Tibial nerve (tissue), 4 donors: Measurements from ENCODE around the gene TCEANC. TPM values are rescaled to one million over a fixed set of nuclear protein-coding genes. Genes with fewer than 3 reads are reported as not detected.

Experiments
- DNase-seq, 2 donors: peaks; one replicate each; pipeline ENCODE4 v3.0.0-alpha.2; 2019; ENCODE audit warnings: low spot score in 2 of 2
- H3K27ac ChIP-seq, 4 donors: fragments of 200-600 bp; sonication (generic) in 3 of 4; one replicate each; pipeline ENCODE4 v1.5.1; 2017 to 2019; ENCODE audit warnings: mild to moderate bottlenecking in 1 of 4
- H3K27me3 ChIP-seq, 2 donors: fragments of 200-600 bp; sonication (generic) in 1 of 2; one replicate each; pipeline versions ENCODE4 v1.5.1 to v1.6.0; 2017 to 2019
- H3K36me3 ChIP-seq, 3 donors: fragments of 200-600 bp; sonication (generic); one replicate each; pipeline ENCODE4 v1.5.1; 2018 to 2019
- H3K4me1 ChIP-seq, 4 donors: fragments of 200-600 bp; sonication (generic) in 3 of 4; one replicate each; pipeline ENCODE4 v1.5.1; 2017 to 2019
- H3K4me3 ChIP-seq, 4 donors: fragments of 200-600 bp; sonication (generic) in 3 of 4; one replicate each; pipeline ENCODE4 v1.5.1; 2017 to 2019; ENCODE audit warnings: mild to moderate bottlenecking in 1 of 4, moderate library complexity in 1 of 4
- H3K9me3 ChIP-seq, 4 donors: fragments of 200-600 bp; sonication (generic) in 3 of 4; one replicate each; pipeline ENCODE4 v1.5.1; 2017 to 2019
- EP300 ChIP-seq, 2 donors: sonication (generic); formaldehyde crosslinking; IDR thresholded peaks; one replicate each; pipeline ENCODE4 v1.6.1; 2017; ENCODE audit warnings: antibody characterized with exemption in 2 of 2, mild to moderate bottlenecking in 1 of 2
- POLR2A ChIP-seq, 2 donors: fragments of 450-650 bp; IDR thresholded peaks; one replicate each; pipeline ENCODE4 v1.6.1; 2017; ENCODE audit warnings: antibody characterized with exemption in 2 of 2, mild to moderate bottlenecking in 2 of 2, moderate library complexity in 2 of 2
- WGBS, 2 donors: methylation state at CpG; one replicate each; pipeline ENCODE4 v1.1.5; 2018; 5-methylcytosine and 5-hydroxymethylcytosine counted together
- total RNA-seq, 4 donors: library from RNA; depleted of rRNA; stranded (reverse); fragments of >200 nt; gene quantifications; one replicate each; pipeline ENCODE4 v1.1.0, GENCODE V29; 2016
- TF ChIP-seq, protein P1 (sequence below), 5 experiments: fragments of 200-600 bp in 3 of 5; fragments of 450-650 bp in 2 of 5; sonication (generic) in 3 of 5; IDR thresholded peaks; one replicate each; pipeline ENCODE4 v1.5.1; 2016 to 2019; ENCODE audit warnings: antibody characterized with exemption in 5 of 5, mild to moderate bottlenecking in 3 of 5, moderate library complexity in 2 of 5

Gene TCEANC
- total RNA-seq, 4 donors from 2014 or later = 2.9 to 6.1 (median 5.0) TPM

DNA sequence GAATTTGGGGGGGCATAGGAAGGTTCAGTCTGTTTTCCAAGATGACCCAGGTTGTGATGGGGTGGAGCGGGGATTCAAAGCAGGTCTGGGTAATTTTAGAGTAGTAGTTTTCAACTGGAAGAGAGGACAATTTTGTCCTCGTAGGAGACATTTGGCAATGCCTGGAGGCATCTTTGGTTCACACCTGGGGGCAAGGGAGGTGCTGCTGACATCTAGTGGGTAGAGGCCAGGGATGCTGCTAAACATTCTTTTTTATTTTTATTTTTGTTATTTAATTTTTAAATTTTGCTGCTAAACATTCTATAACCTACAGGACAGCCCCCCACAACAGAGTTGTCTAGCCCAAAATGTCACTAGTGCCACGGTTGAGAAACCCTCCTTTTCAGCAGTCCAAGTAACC lies 37.9 kb downstream of the TCEANC start:
- TF ChIP-seq, protein P1, sequence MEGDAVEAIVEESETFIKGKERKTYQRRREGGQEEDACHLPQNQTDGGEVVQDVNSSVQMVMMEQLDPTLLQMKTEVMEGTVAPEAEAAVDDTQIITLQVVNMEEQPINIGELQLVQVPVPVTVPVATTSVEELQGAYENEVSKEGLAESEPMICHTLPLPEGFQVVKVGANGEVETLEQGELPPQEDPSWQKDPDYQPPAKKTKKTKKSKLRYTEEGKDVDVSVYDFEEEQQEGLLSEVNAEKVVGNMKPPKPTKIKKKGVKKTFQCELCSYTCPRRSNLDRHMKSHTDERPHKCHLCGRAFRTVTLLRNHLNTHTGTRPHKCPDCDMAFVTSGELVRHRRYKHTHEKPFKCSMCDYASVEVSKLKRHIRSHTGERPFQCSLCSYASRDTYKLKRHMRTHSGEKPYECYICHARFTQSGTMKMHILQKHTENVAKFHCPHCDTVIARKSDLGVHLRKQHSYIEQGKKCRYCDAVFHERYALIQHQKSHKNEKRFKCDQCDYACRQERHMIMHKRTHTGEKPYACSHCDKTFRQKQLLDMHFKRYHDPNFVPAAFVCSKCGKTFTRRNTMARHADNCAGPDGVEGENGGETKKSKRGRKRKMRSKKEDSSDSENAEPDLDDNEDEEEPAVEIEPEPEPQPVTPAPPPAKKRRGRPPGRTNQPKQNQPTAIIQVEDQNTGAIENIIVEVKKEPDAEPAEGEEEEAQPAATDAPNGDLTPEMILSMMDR (IDR thresholded peaks at IDR 0.05) = no peak
- no peak for TF ChIP-seq POLR2A (IDR thresholded peaks at IDR 0.05)
- TF ChIP-seq EP300 (IDR thresholded peaks at IDR 0.05) = no peak
- DNase-seq = no peak
- 65 to 77% methylated on average over 3 of the region's 3 CpGs for WGBS, 2 donors
- H3K4me1 ChIP-seq = peaks cover 0 to 42% (median 28%) of the 10 kb centered on the region in 4 donors
- H3K27me3 ChIP-seq = peaks cover 0 to 5% of the 10 kb centered on the region in 2 donors
- H3K36me3 ChIP-seq = no peaks in the 10 kb centered on the region
- no peaks in the 10 kb centered on the region for H3K9me3 ChIP-seq
- peak overlapping the region in 1 of 4 donors; percentile 80 for H3K4me3 ChIP-seq
- peak overlapping the region in 2 of 4 donors; percentile 55 to 98 for H3K27ac ChIP-seq

DNA sequence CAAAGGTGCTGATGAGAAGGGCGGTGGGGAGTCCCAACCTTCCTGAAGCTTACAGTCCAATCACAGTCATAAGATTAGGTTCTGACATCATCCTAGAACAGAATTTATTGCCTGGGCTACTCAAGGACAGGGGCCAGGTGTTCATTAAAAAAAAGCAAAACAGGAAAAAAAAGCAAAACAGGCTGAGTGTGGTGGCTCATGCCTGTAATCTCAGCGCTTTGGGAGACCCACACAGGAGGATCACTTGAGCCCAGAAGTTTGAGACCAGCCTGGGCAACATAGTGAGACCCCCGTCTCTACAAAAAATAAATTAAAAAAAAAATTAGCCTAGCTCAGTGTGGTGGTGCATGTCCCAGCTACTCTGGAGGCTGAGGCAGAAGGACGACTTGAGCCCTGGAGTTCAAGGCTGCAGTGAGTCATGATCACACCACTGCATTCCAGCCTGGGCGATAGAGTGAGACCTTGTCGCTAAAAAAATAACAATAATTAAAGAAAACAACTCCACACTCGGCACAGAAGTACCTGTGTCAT lies 39.0 kb downstream of the TCEANC start:
- Histone ChIP-seq H3K27me3 (peaks cover 0 to 5% of the 10 kb centered on the region in 2 donors), H3K4me1 (peaks cover 0 to 48% (median 28%) of the 10 kb centered on the region in 4 donors), H3K9me3 (no peaks in the 10 kb centered on the region), H3K36me3 (no peaks in the 10 kb centered on the region), H3K27ac (peak overlapping the region; percentile 5 to 71 (median 30)), H3K4me3 (no peak overlapping the region)
- no peak for DNase-seq
- WGBS, 2 donors = 70 to 80% methylated on average over 7 of the region's 7 CpGs
- TF ChIP-seq POLR2A (IDR thresholded peaks at IDR 0.05) = no peak
- no peak for TF ChIP-seq EP300 (IDR thresholded peaks at IDR 0.05)
- TF ChIP-seq, protein P1 (IDR thresholded peaks at IDR 0.05) = no peak

DNA sequence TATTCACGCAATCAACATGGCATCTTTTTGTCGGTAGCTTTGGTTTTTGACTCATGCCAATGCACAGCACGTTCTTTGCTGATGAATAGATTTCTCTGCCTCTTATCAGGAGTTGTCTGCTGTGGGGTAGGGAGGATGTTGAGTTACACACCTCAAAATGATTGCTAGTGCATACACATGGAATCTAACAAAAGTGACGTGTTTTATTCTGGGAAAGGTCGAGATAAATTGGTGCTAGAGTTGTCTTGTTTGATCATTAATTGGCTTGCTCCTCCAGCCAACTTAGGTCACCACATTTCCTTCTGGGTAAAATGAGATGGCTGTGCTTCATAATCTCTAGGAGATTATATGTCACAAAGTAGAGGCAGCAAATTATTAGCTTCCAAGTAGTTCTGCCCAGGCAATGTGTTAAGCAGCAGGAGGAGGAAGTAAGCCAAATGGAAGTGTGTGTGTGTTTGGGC lies 39.9 kb downstream of the TCEANC start:
- Histone ChIP-seq H3K27me3 (peaks cover 0 to 5% of the 10 kb centered on the region in 2 donors), H3K36me3 (no peaks in the 10 kb centered on the region), H3K27ac (peak overlapping the region; percentile 13 to 71 (median 43)), H3K9me3 (no peaks in the 10 kb centered on the region), H3K4me3 (no peak overlapping the region), H3K4me1 (peaks cover 0 to 51% (median 29%) of the 10 kb centered on the region in 4 donors)
- DNase-seq = no peak
- TF ChIP-seq, protein P1 (IDR thresholded peaks at IDR 0.05) = no peak
- TF ChIP-seq POLR2A (IDR thresholded peaks at IDR 0.05) = no peak
- no peak for TF ChIP-seq EP300 (IDR thresholded peaks at IDR 0.05)
- WGBS, 2 donors = 68 to 84% methylated on average over 5 of the region's 5 CpGs

DNA sequence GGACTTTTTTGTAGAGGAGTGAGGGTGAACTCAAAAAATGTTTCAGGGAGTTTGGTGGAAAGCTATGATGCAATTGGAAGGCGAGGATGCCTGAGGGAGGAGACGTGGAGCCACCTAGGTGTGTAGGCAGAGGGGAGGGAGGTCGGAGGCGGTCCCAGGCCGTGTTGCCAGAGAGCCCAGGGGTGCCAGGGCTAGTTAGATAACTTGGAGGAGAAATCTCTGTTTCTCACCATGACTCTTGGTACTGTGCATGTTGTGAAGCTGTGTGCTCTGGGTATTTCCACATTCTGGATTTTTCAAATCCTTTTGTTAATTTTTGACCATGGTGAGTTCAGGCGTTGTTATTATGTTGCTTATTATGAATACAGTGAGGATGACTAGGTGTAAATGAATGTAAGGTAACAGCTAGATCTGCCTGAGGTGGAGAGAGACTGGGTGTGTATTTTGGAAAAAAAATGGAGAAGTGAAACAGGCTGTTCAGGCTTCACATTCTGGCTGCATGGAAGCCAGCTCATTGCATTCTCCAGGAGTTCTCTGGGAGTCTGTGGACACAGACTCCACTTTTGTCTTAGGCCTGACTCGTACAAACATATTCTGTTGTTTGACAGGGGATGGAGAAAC lies 40.5 kb downstream of the TCEANC start:
- Histone ChIP-seq H3K4me3 (no peak overlapping the region), H3K27ac (peak overlapping the region in 3 of 4 donors; percentile 13 to 71 (median 67)), H3K4me1 (peaks cover 0 to 55% (median 30%) of the 10 kb centered on the region in 4 donors), H3K27me3 (peaks cover 0 to under 1% of the 10 kb centered on the region in 2 donors), H3K36me3 (no peaks in the 10 kb centered on the region), H3K9me3 (no peaks in the 10 kb centered on the region)
- TF ChIP-seq, protein P1 (IDR thresholded peaks at IDR 0.05) = no peak
- DNase-seq = no peak
- WGBS, 2 donors = 41 to 54% methylated on average over 7 of the region's 7 CpGs

DNA sequence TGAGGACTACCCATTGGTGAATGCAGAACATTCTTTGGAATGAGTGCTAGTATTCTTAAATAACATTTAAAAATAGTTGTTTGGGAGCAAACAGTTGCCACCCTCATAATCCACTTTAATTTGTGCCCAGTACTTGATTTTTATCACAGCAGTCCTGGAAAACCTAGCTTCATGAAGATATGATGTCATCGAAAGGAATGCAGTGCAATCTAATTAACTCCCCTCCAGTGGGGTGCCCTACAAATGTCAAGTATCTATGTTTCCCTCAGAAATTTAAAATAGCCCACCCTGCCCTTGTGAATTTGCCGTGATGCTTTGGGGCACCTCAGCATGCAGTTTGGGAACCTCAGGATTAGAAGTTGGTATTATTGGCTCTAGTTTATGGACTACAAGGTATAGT lies 41.4 kb downstream of the TCEANC start:
- no peaks in the 10 kb centered on the region for H3K36me3 ChIP-seq
- H3K27me3 ChIP-seq = no peaks in the 10 kb centered on the region
- no peak for TF ChIP-seq POLR2A (IDR thresholded peaks at IDR 0.05)
- TF ChIP-seq EP300 (IDR thresholded peaks at IDR 0.05) = no peak
- TF ChIP-seq, protein P1 (IDR thresholded peaks at IDR 0.05) = no peak
- no peaks in the 10 kb centered on the region for H3K9me3 ChIP-seq
- WGBS, 2 donors = 57 to 65% methylated on average over 2 of the region's 2 CpGs
- no peak for DNase-seq
- H3K4me1 ChIP-seq = peaks cover 0 to 64% (median 34%) of the 10 kb centered on the region in 4 donors
- no peak overlapping the region for H3K4me3 ChIP-seq
- H3K27ac ChIP-seq = peak overlapping the region in 2 of 4 donors; percentile 33 to 71
